ENCODE measurements around the gene CIBAR2.

Gene CIBAR2

GRCh38 chr16:85092309-85092708 is 20.0 kb downstream of the CIBAR2 start:
- H3K9ac ChIP-seq = no peak overlapping the region
- H2AFZ ChIP-seq = no peak overlapping the region
- no peaks in the 10 kb centered on the region for H3K27me3 ChIP-seq (ENCODE audit: control insufficient read depth, insufficient read depth, low read length)
- H3K9me3 ChIP-seq (ENCODE audit: control insufficient read depth, low read length) = no peaks in the 10 kb centered on the region
- H3K4me1 ChIP-seq = no peaks in the 10 kb centered on the region
- H3K27ac ChIP-seq = no peak overlapping the region
- no peak overlapping the region for H3K4me2 ChIP-seq (ENCODE audit: low read length)
- TF ChIP-seq, protein P1, sequence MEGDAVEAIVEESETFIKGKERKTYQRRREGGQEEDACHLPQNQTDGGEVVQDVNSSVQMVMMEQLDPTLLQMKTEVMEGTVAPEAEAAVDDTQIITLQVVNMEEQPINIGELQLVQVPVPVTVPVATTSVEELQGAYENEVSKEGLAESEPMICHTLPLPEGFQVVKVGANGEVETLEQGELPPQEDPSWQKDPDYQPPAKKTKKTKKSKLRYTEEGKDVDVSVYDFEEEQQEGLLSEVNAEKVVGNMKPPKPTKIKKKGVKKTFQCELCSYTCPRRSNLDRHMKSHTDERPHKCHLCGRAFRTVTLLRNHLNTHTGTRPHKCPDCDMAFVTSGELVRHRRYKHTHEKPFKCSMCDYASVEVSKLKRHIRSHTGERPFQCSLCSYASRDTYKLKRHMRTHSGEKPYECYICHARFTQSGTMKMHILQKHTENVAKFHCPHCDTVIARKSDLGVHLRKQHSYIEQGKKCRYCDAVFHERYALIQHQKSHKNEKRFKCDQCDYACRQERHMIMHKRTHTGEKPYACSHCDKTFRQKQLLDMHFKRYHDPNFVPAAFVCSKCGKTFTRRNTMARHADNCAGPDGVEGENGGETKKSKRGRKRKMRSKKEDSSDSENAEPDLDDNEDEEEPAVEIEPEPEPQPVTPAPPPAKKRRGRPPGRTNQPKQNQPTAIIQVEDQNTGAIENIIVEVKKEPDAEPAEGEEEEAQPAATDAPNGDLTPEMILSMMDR (IDR thresholded peaks at IDR 0.05) = no peak
- no peaks in the 10 kb centered on the region for H3K79me2 ChIP-seq
- H3K4me3 ChIP-seq (ENCODE audit: low read depth, low read length) = no peak overlapping the region
- H3K36me3 ChIP-seq (ENCODE audit: control insufficient read depth, insufficient read depth, low read length) = no peaks in the 10 kb centered on the region

- Histone ChIP-seq H3K27me3 (ENCODE audit: control insufficient read depth, insufficient read depth, low read length) (no peaks in the 10 kb centered on the region), H3K27ac (no peak overlapping the region), H3K9ac (no peak overlapping the region), H3K4me2 (ENCODE audit: low read length) (no peak overlapping the region), H3K79me2 (no peaks in the 10 kb centered on the region), H3K9me3 (ENCODE audit: control insufficient read depth, low read length) (no peaks in the 10 kb centered on the region), H3K4me1 (no peaks in the 10 kb centered on the region), H2AFZ (no peak overlapping the region), H3K4me3 (ENCODE audit: low read depth, low read length) (no peak overlapping the region), H3K36me3 (ENCODE audit: control insufficient read depth, insufficient read depth, low read length) (no peaks in the 10 kb centered on the region)
- TF ChIP-seq, protein P1 (IDR thresholded peaks at IDR 0.05) = no peak
Observed at GRCh38 chr16:85091522-85091910, 20.8 kb downstream of the CIBAR2 start.

DNA sequence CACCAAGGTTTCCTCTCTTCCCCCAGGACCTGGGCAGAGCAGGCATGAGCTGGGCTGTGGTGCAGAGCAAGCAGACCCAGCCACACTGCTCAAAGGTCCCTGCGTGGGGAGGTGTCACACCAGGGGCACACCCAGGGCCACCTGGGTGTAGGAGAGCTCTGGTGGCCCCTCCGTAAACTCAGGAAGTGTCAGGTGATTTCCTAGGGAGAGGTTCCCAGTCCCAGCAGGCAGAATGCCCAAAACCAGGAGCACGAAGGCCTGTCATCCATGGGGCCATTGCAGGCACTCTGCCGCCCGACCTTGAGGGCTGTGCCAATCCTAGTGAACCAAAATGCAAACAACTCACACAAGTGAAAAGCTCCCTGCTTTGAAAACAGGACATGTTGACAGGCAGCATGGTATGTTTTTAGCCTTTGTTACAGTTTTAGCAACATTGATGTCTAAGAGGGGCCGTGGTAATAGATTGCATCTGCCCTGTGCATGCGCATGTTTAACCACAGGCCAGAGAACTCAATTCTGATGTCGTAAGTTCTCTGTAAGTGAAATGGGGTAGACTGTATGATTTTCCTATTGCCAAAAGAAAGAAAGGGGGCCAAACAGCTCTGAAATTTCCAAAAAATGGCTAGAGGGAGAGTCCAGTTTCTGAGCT is 21.3 kb downstream of the CIBAR2 start:
- no peaks in the 10 kb centered on the region for H3K4me1 ChIP-seq
- TF ChIP-seq, protein P1 (IDR thresholded peaks at IDR 0.05) = no peak
- H2AFZ ChIP-seq = no peak overlapping the region
- no peaks in the 10 kb centered on the region for H3K9me3 ChIP-seq (ENCODE audit: control insufficient read depth, low read length)
- no peaks in the 10 kb centered on the region for H3K27me3 ChIP-seq (ENCODE audit: control insufficient read depth, insufficient read depth, low read length)
- H3K79me2 ChIP-seq = no peaks in the 10 kb centered on the region
- H3K4me2 ChIP-seq (ENCODE audit: low read length) = no peak overlapping the region
- H3K27ac ChIP-seq = no peak overlapping the region
- H3K9ac ChIP-seq = no peak overlapping the region
- no peaks in the 10 kb centered on the region for H3K36me3 ChIP-seq (ENCODE audit: control insufficient read depth, insufficient read depth, low read length)
- H3K4me3 ChIP-seq (ENCODE audit: low read depth, low read length) = no peak overlapping the region

DNA sequence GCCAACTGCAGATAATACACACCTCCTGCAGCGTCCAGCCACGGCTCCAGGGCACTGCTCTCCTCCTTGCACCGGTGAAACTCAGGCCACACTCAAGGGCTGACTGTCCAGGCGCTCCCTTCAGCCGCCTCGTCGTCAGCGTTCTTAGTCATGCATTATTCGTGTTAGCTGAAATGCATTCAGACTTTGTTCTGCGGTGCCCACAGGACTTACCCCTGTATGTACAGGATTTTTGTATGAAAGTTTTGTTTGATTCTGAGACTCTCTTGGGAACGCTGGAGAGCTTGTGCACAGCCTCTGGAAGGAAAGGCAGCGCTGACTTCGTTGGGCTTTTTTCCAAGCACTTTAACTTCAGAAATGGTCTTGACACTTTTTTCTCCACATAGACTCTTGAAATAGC is 22.1 kb downstream of the CIBAR2 start:
- Histone ChIP-seq H3K36me3 (ENCODE audit: control insufficient read depth, insufficient read depth, low read length) (no peaks in the 10 kb centered on the region), H3K9ac (no peak overlapping the region), H3K9me3 (ENCODE audit: control insufficient read depth, low read length) (no peaks in the 10 kb centered on the region), H2AFZ (no peak overlapping the region), H3K27me3 (ENCODE audit: control insufficient read depth, insufficient read depth, low read length) (no peaks in the 10 kb centered on the region), H3K79me2 (no peaks in the 10 kb centered on the region), H3K4me3 (ENCODE audit: low read depth, low read length) (no peak overlapping the region), H3K4me2 (ENCODE audit: low read length) (no peak overlapping the region), H3K27ac (no peak overlapping the region), H3K4me1 (peaks cover 2% of the 10 kb centered on the region)
- TF ChIP-seq, protein P1 (IDR thresholded peaks at IDR 0.05) = no peak

DNA sequence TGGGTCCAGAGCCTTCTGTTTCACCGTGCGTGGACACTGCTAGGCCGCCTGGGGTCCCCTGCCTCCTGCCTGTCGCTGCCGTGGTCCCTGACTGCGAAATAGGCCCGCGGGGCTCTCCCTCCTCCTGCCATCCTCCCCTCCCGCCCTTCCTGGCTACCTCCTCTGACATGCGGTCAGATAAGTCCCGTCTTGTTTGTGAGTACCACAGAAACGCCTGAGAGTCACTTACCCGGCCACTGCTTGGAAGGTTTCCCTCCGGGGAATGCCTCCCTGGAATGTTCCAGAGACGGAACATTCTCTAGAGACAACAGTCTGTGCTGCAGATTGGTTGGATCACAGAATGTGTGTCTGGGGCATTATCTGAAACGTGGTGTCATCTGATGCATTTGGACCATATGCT is 22.7 kb downstream of the CIBAR2 start:
- TF ChIP-seq, protein P1 (IDR thresholded peaks at IDR 0.05) = no peak
- H3K27ac ChIP-seq = no peak overlapping the region
- no peak overlapping the region for H3K4me3 ChIP-seq (ENCODE audit: low read depth, low read length)
- no peaks in the 10 kb centered on the region for H3K79me2 ChIP-seq
- no peak overlapping the region for H2AFZ ChIP-seq
- H3K36me3 ChIP-seq (ENCODE audit: control insufficient read depth, insufficient read depth, low read length) = no peaks in the 10 kb centered on the region
- no peak overlapping the region for H3K4me2 ChIP-seq (ENCODE audit: low read length)
- no peaks in the 10 kb centered on the region for H3K27me3 ChIP-seq (ENCODE audit: control insufficient read depth, insufficient read depth, low read length)
- H3K9ac ChIP-seq = no peak overlapping the region
- H3K4me1 ChIP-seq = peaks cover 4% of the 10 kb centered on the region
- H3K9me3 ChIP-seq (ENCODE audit: control insufficient read depth, low read length) = no peaks in the 10 kb centered on the region
